Stomach (tissue), 9 donors: ENCODE measurements around the gene MLANA. TPM values are rescaled to one million over a fixed set of nuclear protein-coding genes. Genes with fewer than 3 reads are reported as not detected.

Experiments
- DNase-seq, 2 donors: peaks; one replicate each; pipeline versions ENCODE4 v3.0.0 to v3.0.0-alpha.2; 2013 to 2019
- H3K27ac ChIP-seq, 5 donors: fragments of 200-600 bp in 4 of 5; sonication (generic) in 4 of 5; one replicate each; pipeline ENCODE4 v1.5.1; 2013 to 2019; ENCODE audit warnings: mild to moderate bottlenecking in 1 of 5, moderate library complexity in 1 of 5
- H3K27me3 ChIP-seq, 3 donors: fragments of 200-600 bp; sonication (generic); one replicate each; pipeline ENCODE4 v1.5.1; 2017 to 2019; ENCODE audit warnings: mixed run types in 1 of 3
- H3K36me3 ChIP-seq, 4 donors: fragments of 200-600 bp; sonication (generic); 1 replicate in 3 of 4; 2 replicates in 1 of 4; pipeline ENCODE4 v1.5.1; 2016 to 2019
- H3K4me1 ChIP-seq, 4 donors: fragments of 200-600 bp; sonication (generic); one replicate each; pipeline ENCODE4 v1.5.1; 2016 to 2019
- H3K4me3 ChIP-seq, 4 donors: fragments of 200-600 bp; sonication (generic) in 3 of 4; one replicate each; pipeline ENCODE4 v1.5.1; 2016 to 2019; ENCODE audit warnings: mild to moderate bottlenecking in 1 of 4
- H3K9me3 ChIP-seq, 4 donors: fragments of 200-600 bp; sonication (generic); one replicate each; pipeline ENCODE4 v1.5.1; 2016 to 2019
- CTCF ChIP-seq, 7 experiments: fragments of 450-650 bp in 4 of 7; fragments of 200-600 bp in 3 of 7; sonication (generic) in 3 of 7; IDR thresholded peaks; one replicate each; pipeline ENCODE4 v1.5.1; 2016 to 2019; ENCODE audit warnings: antibody characterized with exemption in 7 of 7, control low read depth in 2 of 7, mild to moderate bottlenecking in 1 of 7
- EP300 ChIP-seq: sonication (generic); formaldehyde crosslinking; IDR thresholded peaks from one replicate; pipeline ENCODE4 v1.6.1; 2017; ENCODE audit warnings: antibody characterized with exemption
- POLR2A ChIP-seq, 4 donors: fragments of 450-650 bp; IDR thresholded peaks; one replicate each; pipeline ENCODE4 v1.6.1; 2016; ENCODE audit warnings: antibody characterized with exemption in 4 of 4, control low read depth in 2 of 4, mild to moderate bottlenecking in 1 of 4, moderate library complexity in 1 of 4
- POLR2AphosphoS5 ChIP-seq, 3 donors: sonication (generic); formaldehyde crosslinking; IDR thresholded peaks; one replicate each; pipeline ENCODE4 v1.6.1; 2016; ENCODE audit warnings: antibody characterized with exemption in 3 of 3
- WGBS, 5 donors: extraction: QIAGEN DNeasy Blood & Tissue Kit in 3 of 5; methylation state at CpG; one replicate each; pipeline versions ENCODE4 v1.1.5 to v1.1.7; 2013 to 2018; 5-methylcytosine and 5-hydroxymethylcytosine counted together
- intact Hi-C: fragments of 100-400 bp; cut with DNase I; formaldehyde crosslinking; loops from one replicate; pipeline ENCODE4 v1.15.1; 2023; ENCODE audit warnings: low total_unique reads
- polyA plus RNA-seq, 3 donors: library from polyadenylated mRNA; stranded (reverse); fragments of 200-250 nt; gene quantifications; one replicate each; pipeline ENCODE4 v1.2.3, GENCODE V29; 2013
- total RNA-seq, 5 donors: library from RNA; depleted of rRNA; stranded (reverse); fragments of >200 nt; gene quantifications; one replicate each; pipeline versions ENCODE4 v1.1.0 to v1.2.3, GENCODE V29; 2014 to 2016
- donor health status: healthy with polysubstance abuse.
- donor health status: Bipolar disorder and iron deficiency.
- donor health status: healthy.

Gene MLANA
- total and polyA plus RNA-seq, 8 donors = not detected

GRCh38 chr9:5848372-5848882 is 42.3 kb upstream of the MLANA start:
- no peaks in the 10 kb centered on the region for H3K36me3 ChIP-seq
- no peak overlapping the region for H3K4me3 ChIP-seq
- WGBS, 5 donors = 80 to 93% (median 82%) methylated on average over 3 of the region's 3 CpGs
- intact Hi-C loops = no loop called here
- TF ChIP-seq POLR2AphosphoS5 (IDR thresholded peaks at IDR 0.05) (no peak), EP300 (no peak), POLR2A (IDR thresholded peaks at IDR 0.05) (no peak), CTCF (IDR thresholded peaks at IDR 0.05) (no peak)
- no peak for DNase-seq
- no peaks in the 10 kb centered on the region for H3K27me3 ChIP-seq
- no peaks in the 10 kb centered on the region for H3K9me3 ChIP-seq
- no peak overlapping the region for H3K27ac ChIP-seq
- peaks cover 3 to 15% (median 6%) of the 10 kb centered on the region in 4 donors for H3K4me1 ChIP-seq

GRCh38 chr9:5850724-5851122 is 40.0 kb upstream of the MLANA start:
- intact Hi-C loops = no loop called here
- no peak for TF ChIP-seq POLR2A (IDR thresholded peaks at IDR 0.05)
- TF ChIP-seq POLR2AphosphoS5 (IDR thresholded peaks at IDR 0.05) = no peak
- no peak for TF ChIP-seq CTCF (IDR thresholded peaks at IDR 0.05)
- no peak for TF ChIP-seq EP300
- DNase-seq = no peak
- Histone ChIP-seq H3K4me1 (no peaks in the 10 kb centered on the region), H3K9me3 (no peaks in the 10 kb centered on the region), H3K27me3 (no peaks in the 10 kb centered on the region), H3K36me3 (peaks cover 0 to 3% (median 0%) of the 10 kb centered on the region in 4 donors), H3K27ac (no peak overlapping the region), H3K4me3 (no peak overlapping the region)

GRCh38 chr9:5851445-5851844 is 39.2 kb upstream of the MLANA start:
- no peaks in the 10 kb centered on the region for H3K9me3 ChIP-seq
- DNase-seq = peak in 1 of 2 donors; percentile 68
- H3K27me3 ChIP-seq = no peaks in the 10 kb centered on the region
- H3K4me1 ChIP-seq = no peaks in the 10 kb centered on the region
- H3K4me3 ChIP-seq = no peak overlapping the region
- peaks cover 0 to 10% (median 2%) of the 10 kb centered on the region in 4 donors for H3K36me3 ChIP-seq
- intact Hi-C loops = no loop called here
- H3K27ac ChIP-seq = no peak overlapping the region
- no peak for TF ChIP-seq POLR2A (IDR thresholded peaks at IDR 0.05)
- no peak for TF ChIP-seq CTCF (IDR thresholded peaks at IDR 0.05)
- TF ChIP-seq EP300 = no peak
- TF ChIP-seq POLR2AphosphoS5 (IDR thresholded peaks at IDR 0.05) = no peak
- WGBS, 5 donors = 49 to 78% (median 72%) methylated on average over 2 of the region's 2 CpGs

GRCh38 chr9:5852987-5853386 is 37.7 kb upstream of the MLANA start:
- Histone ChIP-seq H3K27me3 (no peaks in the 10 kb centered on the region), H3K36me3 (peaks cover 0 to 17% (median 2%) of the 10 kb centered on the region in 4 donors), H3K4me3 (no peak overlapping the region), H3K4me1 (no peaks in the 10 kb centered on the region), H3K27ac (no peak overlapping the region), H3K9me3 (no peaks in the 10 kb centered on the region)
- DNase-seq = no peak
- TF ChIP-seq CTCF (IDR thresholded peaks at IDR 0.05) (no peak), EP300 (no peak), POLR2A (IDR thresholded peaks at IDR 0.05) (no peak), POLR2AphosphoS5 (IDR thresholded peaks at IDR 0.05) (no peak)
- WGBS, 5 donors = 59 to 81% (median 70%) methylated on average over 1 of the region's 1 CpG
- intact Hi-C loops = no loop called here
